Hepatocyte (in vitro differentiated cells): Measurements from ENCODE around the gene PALLD.

ENCODE experiments used
- CTCF ChIP-seq: fragments of 200-600 bp; sonication (generic); IDR thresholded peaks from 2 replicates; pipeline ENCODE4 v1.5.1; 2016; ENCODE audit warnings: antibody characterized with exemption, mild to moderate bottlenecking; ENCODE audit not compliant: poor library complexity
- EZH2 ChIP-seq: fragments of 200-600 bp; sonication (generic); IDR thresholded peaks from 2 replicates; pipeline ENCODE4 v1.6.1; 2016; ENCODE audit warnings: antibody characterized with exemption, mild to moderate bottlenecking, borderline replicate concordance
- EZH2phosphoT487 ChIP-seq: fragments of 200-600 bp; sonication (generic); IDR thresholded peaks from one replicate; pipeline ENCODE4 v1.6.1; 2018; ENCODE audit warnings: antibody characterized with exemption, mild to moderate bottlenecking, low read depth, moderate library complexity; ENCODE audit not compliant: unreplicated experiment, severe bottlenecking

- TF ChIP-seq CTCF (no peak), EZH2phosphoT487 (no peak), EZH2 (no peak)
Measured at GRCh38 chr4:168803732-168804131, 306.9 kb downstream of the PALLD start.
